ENCODE results near the gene KLHL29. TPM values are rescaled to one million over a fixed set of nuclear protein-coding genes. Genes with fewer than 3 reads are reported as not detected.

The KLHL29 gene
- total RNA-seq, 1 experiment from 2014 or later: 16.7 TPM

- TF ChIP-seq JUND (IDR thresholded peaks at IDR 0.05) (no peak), ELF1 (IDR thresholded peaks at IDR 0.05; ENCODE audit: borderline replicate concordance, low read depth) (no peak), SP1 (IDR thresholded peaks at IDR 0.05; ENCODE audit: low read depth) (no peak), ATF3 (IDR thresholded peaks at IDR 0.05) (no peak), ZBTB33 (IDR thresholded peaks at IDR 0.05; ENCODE audit: extremely low read depth, insufficient replicate concordance, low read length) (no peak), POLR2AphosphoS5 (IDR thresholded peaks at IDR 0.05; ENCODE audit: low read depth, low read length) (no peak), REST (IDR thresholded peaks at IDR 0.05; ENCODE audit: low read depth) (no peak), EGR1 (IDR thresholded peaks at IDR 0.05; ENCODE audit: low read depth) (no peak), CTCF (IDR thresholded peaks at IDR 0.05 in 2 of 3, conservative IDR thresholded peaks at IDR 0.05 in 1 of 3; ENCODE audit: borderline replicate concordance in 1 of 3, insufficient read depth in 1 of 3, low read depth in 2 of 3, low read length in 2 of 3) (no peak), YY1 (IDR thresholded peaks at IDR 0.05; ENCODE audit: extremely low read depth, insufficient replicate concordance, low read depth, low read length) (no peak), EZH2 (IDR thresholded peaks at IDR 0.05) (no peak), MAX (IDR thresholded peaks at IDR 0.05) (no peak), FOSL1 (IDR thresholded peaks at IDR 0.05; ENCODE audit: low read depth) (no peak), SRF (IDR thresholded peaks at IDR 0.05; ENCODE audit: low read depth) (no peak), SIN3A (IDR thresholded peaks at IDR 0.05; ENCODE audit: low read depth) (no peak), ZNF274 (IDR thresholded peaks at IDR 0.05; ENCODE audit: low read depth, low read length) (no peak), CEBPB (IDR thresholded peaks at IDR 0.05; ENCODE audit: low read depth) (no peak), POLR2A (IDR thresholded peaks at IDR 0.05; ENCODE audit: borderline replicate concordance, extremely low read depth, insufficient read depth, insufficient read length) (no peak), EZH2phosphoT487 (IDR thresholded peaks at IDR 0.05; ENCODE audit: borderline replicate concordance) (no peak), RAD21 (IDR thresholded peaks at IDR 0.05; ENCODE audit: low read depth) (no peak)
- no peak overlapping the region for H2AFZ ChIP-seq (ENCODE audit: low read depth, low read length, poor library complexity, severe bottlenecking)
- intact Hi-C loops (cut with micrococcal nuclease): no loop called here
- ChIA-PET POLR2A (no interaction called here), RAD21 (ENCODE audit: low non-redundant PET in 1 of 2, low total read pairs in 2 of 2, uncharacterized antibody in 2 of 2, unreplicated experiment in 2 of 2) (no interaction called here), CTCF (no interaction called here)
- ATAC-seq (no peak), DNase-seq (ENCODE audit: low read depth, low spot score) (no peak)
- no peak overlapping the region for H3K27ac ChIP-seq (ENCODE audit: low read depth, low read length)
- H3K4me3 ChIP-seq (replicated peaks in 1 of 2; ENCODE audit: low read depth in 1 of 2, low read length in 2 of 2): no peak overlapping the region
- 0 out of 4 replicates have a peak, but pooled peaks cover 0 to 4% of the 10 kb centered on the region in 2 experiments for H3K9me3 ChIP-seq (ENCODE audit: control insufficient read depth in 1 of 2, insufficient read depth in 1 of 2, low read depth in 1 of 2, low read length in 2 of 2)
- no peaks in the 10 kb centered on the region for H3K27me3 ChIP-seq (ENCODE audit: insufficient read depth, low read length)
- no peaks in the 10 kb centered on the region for H3K4me1 ChIP-seq (ENCODE audit: control insufficient read depth in 1 of 2, insufficient read depth in 2 of 2, low read length in 2 of 2)
- no peaks in the 10 kb centered on the region for H3K36me3 ChIP-seq (ENCODE audit: control insufficient read depth in 1 of 2, insufficient read depth in 2 of 2, low read length in 2 of 2)
- H3K4me2 ChIP-seq (ENCODE audit: low read length): no peak overlapping the region
- no peaks in the 10 kb centered on the region for H3K9me2 ChIP-seq (ENCODE audit: insufficient read depth)
- no peaks in the 10 kb centered on the region for H4K20me1 ChIP-seq (ENCODE audit: insufficient read depth)
- H3K9ac ChIP-seq (ENCODE audit: low read length): no peak overlapping the region
- BruUV-seq (replicated peaks): no TSS peak
- no peaks in the 10 kb centered on the region for H3K79me2 ChIP-seq (ENCODE audit: insufficient read depth, low read length)
These were observed 230.4 kb downstream of the KLHL29 start for GRCh38 chr2:23615216-23616020.
